Measurements from ENCODE around the gene HILPDA. TPM values are rescaled to one million over a fixed set of nuclear protein-coding genes. Genes with fewer than 3 reads are reported as not detected.

The HILPDA gene
- total RNA-seq, 1 donor, result 13.8 TPM

- H2AFZ ChIP-seq (ENCODE audit: low read length), result no peak overlapping the region
- no peak overlapping the region for H3K4me3 ChIP-seq (ENCODE audit: insufficient read depth, low read length)
- H3K9me3 ChIP-seq (ENCODE audit: low read depth, low read length), result no peaks in the 10 kb centered on the region
- no peaks in the 10 kb centered on the region for H3K36me3 ChIP-seq (ENCODE audit: insufficient read depth, low read length)
- no peaks in the 10 kb centered on the region for H4K20me1 ChIP-seq (ENCODE audit: insufficient read depth, low read length)
- H3K27me3 ChIP-seq (ENCODE audit: insufficient read depth, low read length), result no peaks in the 10 kb centered on the region
- TF ChIP-seq CTCF (IDR thresholded peaks at IDR 0.05; ENCODE audit: extremely low read depth, low read depth, low read length), result no peak
- DNase-seq (ENCODE audit: insufficient read length, low spot score, missing footprints), result no peak
- no peaks in the 10 kb centered on the region for H3K4me1 ChIP-seq (ENCODE audit: insufficient read depth, low read length)
- no peaks in the 10 kb centered on the region for H3K79me2 ChIP-seq (ENCODE audit: insufficient read depth, low read length)
- no peak overlapping the region for H3K27ac ChIP-seq (ENCODE audit: low read depth, low read length)
- H3K4me2 ChIP-seq (ENCODE audit: insufficient read depth, low read length), result no peak overlapping the region
Observed at GRCh38 chr7:128447941-128448564, 7.6 kb upstream of the HILPDA start.

GRCh38 chr7:128448751-128449302, 6.9 kb upstream of the HILPDA start:
- H3K4me2 ChIP-seq (ENCODE audit: insufficient read depth, low read length), result no peak overlapping the region
- no peak overlapping the region for H3K4me3 ChIP-seq (ENCODE audit: insufficient read depth, low read length)
- no peaks in the 10 kb centered on the region for H3K27me3 ChIP-seq (ENCODE audit: insufficient read depth, low read length)
- H4K20me1 ChIP-seq (ENCODE audit: insufficient read depth, low read length), result no peaks in the 10 kb centered on the region
- no peaks in the 10 kb centered on the region for H3K9me3 ChIP-seq (ENCODE audit: low read depth, low read length)
- no peak for DNase-seq (ENCODE audit: insufficient read length, low spot score, missing footprints)
- H3K4me1 ChIP-seq (ENCODE audit: insufficient read depth, low read length), result peaks cover 4% of the 10 kb centered on the region
- no peak overlapping the region for H2AFZ ChIP-seq (ENCODE audit: low read length)
- TF ChIP-seq CTCF (IDR thresholded peaks at IDR 0.05; ENCODE audit: extremely low read depth, low read depth, low read length), result no peak
- H3K36me3 ChIP-seq (ENCODE audit: insufficient read depth, low read length), result no peaks in the 10 kb centered on the region
- no peaks in the 10 kb centered on the region for H3K79me2 ChIP-seq (ENCODE audit: insufficient read depth, low read length)
- H3K27ac ChIP-seq (ENCODE audit: low read depth, low read length), result no peak overlapping the region

GRCh38 chr7:128450409-128450808, 5.3 kb upstream of the HILPDA start:
- no peak overlapping the region for H3K27ac ChIP-seq (ENCODE audit: low read depth, low read length)
- H3K9me3 ChIP-seq (ENCODE audit: low read depth, low read length), result no peaks in the 10 kb centered on the region
- TF ChIP-seq CTCF (IDR thresholded peaks at IDR 0.05; ENCODE audit: extremely low read depth, low read depth, low read length), result no peak
- H3K4me3 ChIP-seq (ENCODE audit: insufficient read depth, low read length), result no peak overlapping the region
- no peaks in the 10 kb centered on the region for H3K79me2 ChIP-seq (ENCODE audit: insufficient read depth, low read length)
- DNase-seq (ENCODE audit: insufficient read length, low spot score, missing footprints), result no peak
- peaks cover 20% of the 10 kb centered on the region for H3K4me1 ChIP-seq (ENCODE audit: insufficient read depth, low read length)
- H2AFZ ChIP-seq (ENCODE audit: low read length), result no peak overlapping the region
- H4K20me1 ChIP-seq (ENCODE audit: insufficient read depth, low read length), result no peaks in the 10 kb centered on the region
- H3K4me2 ChIP-seq (ENCODE audit: insufficient read depth, low read length), result no peak overlapping the region
- H3K27me3 ChIP-seq (ENCODE audit: insufficient read depth, low read length), result no peaks in the 10 kb centered on the region
- no peaks in the 10 kb centered on the region for H3K36me3 ChIP-seq (ENCODE audit: insufficient read depth, low read length)

- no peak overlapping the region for H3K4me2 ChIP-seq (ENCODE audit: insufficient read depth, low read length)
- peaks cover 3% of the 10 kb centered on the region for H3K79me2 ChIP-seq (ENCODE audit: insufficient read depth, low read length)
- no peak for DNase-seq (ENCODE audit: insufficient read length, low spot score, missing footprints)
- peaks cover 20% of the 10 kb centered on the region for H3K4me1 ChIP-seq (ENCODE audit: insufficient read depth, low read length)
- H4K20me1 ChIP-seq (ENCODE audit: insufficient read depth, low read length), result peaks cover under 1% of the 10 kb centered on the region
- no peak overlapping the region for H3K4me3 ChIP-seq (ENCODE audit: insufficient read depth, low read length)
- no peak overlapping the region for H2AFZ ChIP-seq (ENCODE audit: low read length)
- TF ChIP-seq CTCF (IDR thresholded peaks at IDR 0.05; ENCODE audit: extremely low read depth, low read depth, low read length), result no peak
- H3K9me3 ChIP-seq (ENCODE audit: low read depth, low read length), result no peaks in the 10 kb centered on the region
- no peaks in the 10 kb centered on the region for H3K27me3 ChIP-seq (ENCODE audit: insufficient read depth, low read length)
- H3K27ac ChIP-seq (ENCODE audit: low read depth, low read length), result no peak overlapping the region
- no peaks in the 10 kb centered on the region for H3K36me3 ChIP-seq (ENCODE audit: insufficient read depth, low read length)
Observed at GRCh38 chr7:128450913-128451312, 4.8 kb upstream of the HILPDA start.

All from osteoblast (primary cell).